Astrocyte (in vitro differentiated cells and primary cell): ENCODE results near the gene PCBP3. TPM values are rescaled to one million over a fixed set of nuclear protein-coding genes. Genes with fewer than 3 reads are reported as not detected.

ENCODE experiments used
- DNase-seq: peaks from one replicate; pipeline ENCODE4 v3.0.0-alpha.2; 2010; ENCODE audit warnings: low read depth
- FAIRE-seq: peaks from 2 replicates; lab custom pipeline; 2011; peaks lifted over from hg19 to GRCh38; lab: Jason Lieb, UNC
- H2AFZ ChIP-seq: 2 replicates; pipeline ENCODE4 v1.6.0; 2012; ENCODE audit warnings: low read depth, low read length, inconsistent platforms
- H3K27ac ChIP-seq: 2 replicates; pipeline ENCODE4 v1.5.1; 2011; ENCODE audit warnings: low read depth, low read length, inconsistent platforms
- H3K27me3 ChIP-seq: 2 replicates; pipeline ENCODE4 v1.6.0; 2011; ENCODE audit warnings: low read length, inconsistent platforms; ENCODE audit not compliant: insufficient read depth
- H3K36me3 ChIP-seq: 2 replicates; pipeline ENCODE4 v1.5.1; 2011; ENCODE audit warnings: low read length, inconsistent platforms; ENCODE audit not compliant: insufficient read depth
- H3K4me1 ChIP-seq: 2 replicates; pipeline ENCODE4 v1.5.1; 2011; ENCODE audit warnings: low read length, inconsistent platforms; ENCODE audit not compliant: insufficient read depth
- H3K4me2 ChIP-seq: 2 replicates; pipeline ENCODE4 v1.6.0; 2012; ENCODE audit warnings: low read length, inconsistent platforms
- H3K4me3 ChIP-seq: 2 replicates; pipeline ENCODE4 v1.5.1; 2011; ENCODE audit warnings: low read depth, mild to moderate bottlenecking, low read length, inconsistent platforms; ENCODE audit not compliant: insufficient read depth
- H3K79me2 ChIP-seq: 2 replicates; pipeline ENCODE4 v1.6.0; 2012; ENCODE audit warnings: mild to moderate bottlenecking, low read length, inconsistent platforms; ENCODE audit not compliant: insufficient read depth
- H3K9ac ChIP-seq: 2 replicates; pipeline ENCODE4 v1.6.0; 2012; ENCODE audit warnings: mild to moderate bottlenecking, low read length, inconsistent platforms
- H3K9me3 ChIP-seq: 2 replicates; pipeline ENCODE4 v1.5.1; 2012; ENCODE audit warnings: low read depth, mild to moderate bottlenecking, low read length, inconsistent platforms; ENCODE audit not compliant: insufficient read depth
- H4K20me1 ChIP-seq: 2 replicates; pipeline ENCODE4 v1.6.0; 2012; ENCODE audit warnings: low read length, inconsistent platforms; ENCODE audit not compliant: insufficient read depth
- H3K27ac Mint-ChIP-seq: one replicate; pipeline ENCODE4 v1.8.0; 2021; ENCODE audit warnings: mild to moderate bottlenecking, mixed read lengths; ENCODE audit not compliant: unreplicated experiment
- H3K27me3 Mint-ChIP-seq: one replicate; pipeline ENCODE4 v1.8.0; 2021; ENCODE audit warnings: low read depth, mixed read lengths; ENCODE audit not compliant: unreplicated experiment
- H3K36me3 Mint-ChIP-seq: one replicate; pipeline ENCODE4 v1.8.0; 2021; ENCODE audit warnings: low read depth, mixed read lengths; ENCODE audit not compliant: unreplicated experiment
- H3K4me1 Mint-ChIP-seq: one replicate; pipeline ENCODE4 v1.8.0; 2021; ENCODE audit warnings: low read depth, mixed read lengths; ENCODE audit not compliant: unreplicated experiment
- H3K4me3 Mint-ChIP-seq: one replicate; pipeline ENCODE4 v1.8.0; 2021; ENCODE audit warnings: mild to moderate bottlenecking, moderate library complexity, mixed read lengths; ENCODE audit not compliant: unreplicated experiment
- H3K9me3 Mint-ChIP-seq: one replicate; pipeline ENCODE4 v1.8.0; 2021; ENCODE audit warnings: mild to moderate bottlenecking, mixed read lengths; ENCODE audit not compliant: unreplicated experiment
- CTCF ChIP-seq: IDR thresholded peaks from 2 replicates; pipeline ENCODE4 v1.5.1; 2011; ENCODE audit warnings: low read depth, mild to moderate bottlenecking, inconsistent platforms, low read length, moderate library complexity; ENCODE audit not compliant: insufficient read depth
- EZH2 ChIP-seq: IDR thresholded peaks from 2 replicates; pipeline ENCODE4 v1.6.1; 2012; ENCODE audit warnings: mild to moderate bottlenecking, low read length, inconsistent platforms; ENCODE audit not compliant: insufficient read depth
- total RNA-seq: library from RNA; stranded (reverse); gene quantifications from 2 replicates; pipeline ENCODE4 v1.2.1, GENCODE V29; 2021

PCBP3 gene
- total RNA-seq, 1 donor from 2014 or later = 1.8 TPM

- H4K20me1 ChIP-seq = peaks cover 75% of the 10 kb centered on the region
- H3K4me1 ChIP-seq = peaks cover 10% of the 10 kb centered on the region
- Mint-ChIP-seq H3K4me3 (no peak overlapping the region), H3K27me3 (no peaks in the 10 kb centered on the region), H3K9me3 (no peaks in the 10 kb centered on the region), H3K36me3 (peaks cover 2% of the 10 kb centered on the region), H3K27ac (no peak overlapping the region), H3K4me1 (no peaks in the 10 kb centered on the region)
- no peak overlapping the region for H2AFZ ChIP-seq
- TF ChIP-seq CTCF (no peak), EZH2 (no peak)
- peaks cover 38% of the 10 kb centered on the region for H3K36me3 ChIP-seq
- H3K9me3 ChIP-seq = no peaks in the 10 kb centered on the region
- no peak overlapping the region for H3K27ac ChIP-seq
- no peaks in the 10 kb centered on the region for H3K27me3 ChIP-seq
- FAIRE-seq (no peak), DNase-seq (no peak)
- H3K79me2 ChIP-seq = peaks cover 87% of the 10 kb centered on the region
- no peak overlapping the region for H3K4me2 ChIP-seq
- no peak overlapping the region for H3K4me3 ChIP-seq
- H3K9ac ChIP-seq = no peak overlapping the region
These were observed 348.2 kb downstream of the PCBP3 start for GRCh38 chr21:45991606-45992300.

Other genes starting within 250 kb of the PCBP3 start
- 616 and 692 TPM in 2 replicates for gene COL18A1, start 238.6 kb upstream of the PCBP3 start, total RNA-seq
- gene SLC19A1, start 101.3 kb upstream of the PCBP3 start, total RNA-seq = 10.4 and 11.7 TPM in 2 replicates